SK-N-SH treated with all-trans-retinoic acid at 6 μM for 48 hours (cell line): ENCODE data around the gene FGD1.

ENCODE experiments used
- ATAC-seq: fragments of 200-7000 bp; cut with Tn5 transposase; 3 replicates; pipeline ENCODE4 v1.9.1; 2020; ENCODE audit warnings: mild to moderate bottlenecking, moderate library complexity
- ARNTL ChIP-seq: fragments of 450-650 bp; formaldehyde crosslinking; IDR thresholded peaks from 2 replicates; pipeline ENCODE4 v1.5.0; 2020; ENCODE audit warnings: low read depth, mild to moderate bottlenecking, moderate library complexity, borderline replicate concordance
- BACH2 ChIP-seq: fragments of 250-450 bp; sonication (Bioruptor Pico); IDR thresholded peaks from 2 replicates; pipeline ENCODE4 v1.9.0; 2021; ENCODE audit warnings: mild to moderate bottlenecking, borderline replicate concordance
- ISL1 ChIP-seq: fragments of 250-450 bp; sonication (Bioruptor Pico); IDR thresholded peaks from 2 replicates; pipeline ENCODE4 v2.1.2; 2022; ENCODE audit warnings: mild to moderate bottlenecking, moderate library complexity
- OSR1 ChIP-seq: fragments of 250-450 bp; sonication (Bioruptor Pico); IDR thresholded peaks from 2 replicates; pipeline ENCODE4 v1.8.0; 2022; ENCODE audit warnings: moderate library complexity, mild to moderate bottlenecking, inconsistent platforms
- PPARA ChIP-seq: fragments of 250-450 bp; sonication (Bioruptor Pico); IDR thresholded peaks from 2 replicates; pipeline ENCODE4 v1.5.0; 2020; ENCODE audit warnings: mild to moderate bottlenecking, borderline replicate concordance
- TCF4 ChIP-seq: fragments of 250-450 bp; sonication (Bioruptor Pico); IDR thresholded peaks from 2 replicates; pipeline ENCODE4 v1.8.0; 2021; ENCODE audit warnings: mild to moderate bottlenecking, moderate library complexity, borderline replicate concordance
- TOX ChIP-seq: fragments of 250-450 bp; sonication (Bioruptor Pico); IDR thresholded peaks from 2 replicates; pipeline ENCODE4 v1.8.0; 2021; ENCODE audit warnings: mild to moderate bottlenecking, moderate library complexity, borderline replicate concordance
- ZC3H10 ChIP-seq: fragments of 250-450 bp; sonication (Bioruptor Pico); IDR thresholded peaks from 2 replicates; pipeline ENCODE4 v1.5.1; 2021; ENCODE audit warnings: mild to moderate bottlenecking, moderate library complexity
- ZFP3 ChIP-seq: fragments of 250-450 bp; sonication (Bioruptor Pico); IDR thresholded peaks from 2 replicates; pipeline ENCODE4 v1.5.0; 2020; ENCODE audit warnings: mild to moderate bottlenecking, moderate library complexity
- ZFP30 ChIP-seq: fragments of 450-650 bp; formaldehyde crosslinking; IDR thresholded peaks from 2 replicates; pipeline ENCODE4 v1.5.0; 2022; ENCODE audit warnings: mild to moderate bottlenecking, moderate library complexity
- ZNF565 ChIP-seq: fragments of 450-650 bp; formaldehyde crosslinking; conservative IDR thresholded peaks from 2 replicates; pipeline ENCODE4 v1.5.0; 2020; ENCODE audit warnings: low read depth, mild to moderate bottlenecking, moderate library complexity
- ZNF70 ChIP-seq: fragments of 450-650 bp; formaldehyde crosslinking; IDR thresholded peaks from 2 replicates; pipeline ENCODE4 v1.5.0; 2020; ENCODE audit warnings: mild to moderate bottlenecking, moderate library complexity
- ZNF8 ChIP-seq: fragments of 450-650 bp; formaldehyde crosslinking; IDR thresholded peaks from 2 replicates; pipeline ENCODE4 v1.5.0; 2020; ENCODE audit warnings: mild to moderate bottlenecking, moderate library complexity
- TF ChIP-seq, protein P1 (sequence below): fragments of 250-450 bp; sonication (Bioruptor Pico); IDR thresholded peaks from 2 replicates; pipeline ENCODE4 v1.8.0; 2021; ENCODE audit warnings: low read depth, mild to moderate bottlenecking, moderate library complexity, borderline replicate concordance
- TF ChIP-seq, protein P2 (sequence below): fragments of 250-450 bp; sonication (Bioruptor Pico); IDR thresholded peaks from 2 replicates; pipeline ENCODE4 v1.5.1; 2021; ENCODE audit warnings: mild to moderate bottlenecking, moderate library complexity
- TF ChIP-seq, protein P3 (sequence below): fragments of 250-450 bp; sonication (Bioruptor Pico); IDR thresholded peaks from 2 replicates; pipeline ENCODE4 v1.5.0; 2020; ENCODE audit warnings: mild to moderate bottlenecking, moderate library complexity
- TF ChIP-seq, protein P4 (sequence below): fragments of 250-450 bp; sonication (Bioruptor Pico); IDR thresholded peaks from 2 replicates; pipeline ENCODE4 v1.8.0; 2020; ENCODE audit warnings: mild to moderate bottlenecking, moderate library complexity, borderline replicate concordance
- TF ChIP-seq, protein P5 (sequence below): fragments of 250-450 bp; sonication (Bioruptor Pico); IDR thresholded peaks from 2 replicates; pipeline ENCODE4 v1.5.1; 2020; ENCODE audit warnings: low read depth, mild to moderate bottlenecking, moderate library complexity

Gene FGD1

DNA sequence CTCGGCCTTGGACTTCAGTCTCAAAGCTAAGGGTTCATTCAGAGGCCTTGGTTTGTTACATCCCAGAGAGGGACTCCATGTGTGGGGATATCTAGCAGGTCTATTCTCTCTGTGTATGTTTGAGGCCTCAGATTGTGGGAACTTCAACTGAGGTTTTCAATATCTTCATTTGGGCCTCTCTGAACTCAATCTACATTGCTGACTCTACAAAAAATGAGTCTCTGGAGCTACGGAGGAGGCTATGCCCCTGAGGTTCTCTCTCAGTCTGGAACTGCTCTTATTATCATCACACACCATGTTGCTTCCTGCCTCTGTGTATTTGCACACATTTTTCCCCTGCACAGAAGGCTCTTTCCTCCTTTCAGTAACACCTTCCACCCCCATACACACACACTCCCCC lies 60.9 kb downstream of the FGD1 start (continued):
- TF ChIP-seq, protein P1, sequence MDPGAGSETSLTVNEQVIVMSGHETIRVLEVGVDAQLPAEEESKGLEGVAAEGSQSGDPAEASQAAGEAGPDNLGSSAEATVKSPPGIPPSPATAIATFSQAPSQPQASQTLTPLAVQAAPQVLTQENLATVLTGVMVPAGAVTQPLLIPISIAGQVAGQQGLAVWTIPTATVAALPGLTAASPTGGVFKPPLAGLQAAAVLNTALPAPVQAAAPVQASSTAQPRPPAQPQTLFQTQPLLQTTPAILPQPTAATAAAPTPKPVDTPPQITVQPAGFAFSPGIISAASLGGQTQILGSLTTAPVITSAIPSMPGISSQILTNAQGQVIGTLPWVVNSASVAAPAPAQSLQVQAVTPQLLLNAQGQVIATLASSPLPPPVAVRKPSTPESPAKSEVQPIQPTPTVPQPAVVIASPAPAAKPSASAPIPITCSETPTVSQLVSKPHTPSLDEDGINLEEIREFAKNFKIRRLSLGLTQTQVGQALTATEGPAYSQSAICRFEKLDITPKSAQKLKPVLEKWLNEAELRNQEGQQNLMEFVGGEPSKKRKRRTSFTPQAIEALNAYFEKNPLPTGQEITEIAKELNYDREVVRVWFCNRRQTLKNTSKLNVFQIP (CRISPR knock-in tag), result no peak
- TF ChIP-seq BACH2 (CRISPR knock-in tag) (no peak), ZNF8 (no peak)

DNA sequence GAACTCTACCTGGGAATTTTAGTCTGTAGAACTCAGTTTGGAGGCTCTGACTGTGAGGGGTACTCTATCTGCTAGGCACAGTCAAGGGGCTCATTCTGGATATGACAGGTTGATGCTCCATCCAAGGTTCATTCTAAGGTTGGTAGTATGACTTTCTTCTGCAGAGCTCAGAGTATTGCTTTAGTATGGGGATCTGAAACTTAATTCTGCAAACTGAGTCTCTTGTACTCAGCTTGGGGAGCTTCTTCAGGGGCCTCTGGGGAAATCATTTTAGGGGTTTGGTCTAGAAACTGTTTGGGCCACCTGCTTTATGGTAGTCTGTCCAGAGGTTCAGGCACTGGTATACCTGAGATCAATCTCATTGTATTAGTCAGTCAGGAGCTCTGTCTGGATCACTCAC lies 65.5 kb downstream of the FGD1 start:
- no peak for TF ChIP-seq ZNF70 (CRISPR knock-in tag)
- TF ChIP-seq ARNTL, result no peak
- no peak for TF ChIP-seq BACH2 (CRISPR knock-in tag)
- TF ChIP-seq TCF4 (CRISPR knock-in tag), result no peak
- no peak for TF ChIP-seq ZNF565 (CRISPR knock-in tag)
- TF ChIP-seq, protein P2, sequence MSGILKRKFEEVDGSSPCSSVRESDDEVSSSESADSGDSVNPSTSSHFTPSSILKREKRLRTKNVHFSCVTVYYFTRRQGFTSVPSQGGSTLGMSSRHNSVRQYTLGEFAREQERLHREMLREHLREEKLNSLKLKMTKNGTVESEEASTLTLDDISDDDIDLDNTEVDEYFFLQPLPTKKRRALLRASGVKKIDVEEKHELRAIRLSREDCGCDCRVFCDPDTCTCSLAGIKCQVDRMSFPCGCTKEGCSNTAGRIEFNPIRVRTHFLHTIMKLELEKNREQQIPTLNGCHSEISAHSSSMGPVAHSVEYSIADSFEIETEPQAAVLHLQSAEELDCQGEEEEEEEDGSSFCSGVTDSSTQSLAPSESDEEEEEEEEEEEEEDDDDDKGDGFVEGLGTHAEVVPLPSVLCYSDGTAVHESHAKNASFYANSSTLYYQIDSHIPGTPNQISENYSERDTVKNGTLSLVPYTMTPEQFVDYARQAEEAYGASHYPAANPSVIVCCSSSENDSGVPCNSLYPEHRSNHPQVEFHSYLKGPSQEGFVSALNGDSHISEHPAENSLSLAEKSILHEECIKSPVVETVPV, result no peak
- TF ChIP-seq ZC3H10 (CRISPR knock-in tag), result no peak
- no peak for TF ChIP-seq ISL1 (CRISPR knock-in tag)
- TF ChIP-seq, protein P3, sequence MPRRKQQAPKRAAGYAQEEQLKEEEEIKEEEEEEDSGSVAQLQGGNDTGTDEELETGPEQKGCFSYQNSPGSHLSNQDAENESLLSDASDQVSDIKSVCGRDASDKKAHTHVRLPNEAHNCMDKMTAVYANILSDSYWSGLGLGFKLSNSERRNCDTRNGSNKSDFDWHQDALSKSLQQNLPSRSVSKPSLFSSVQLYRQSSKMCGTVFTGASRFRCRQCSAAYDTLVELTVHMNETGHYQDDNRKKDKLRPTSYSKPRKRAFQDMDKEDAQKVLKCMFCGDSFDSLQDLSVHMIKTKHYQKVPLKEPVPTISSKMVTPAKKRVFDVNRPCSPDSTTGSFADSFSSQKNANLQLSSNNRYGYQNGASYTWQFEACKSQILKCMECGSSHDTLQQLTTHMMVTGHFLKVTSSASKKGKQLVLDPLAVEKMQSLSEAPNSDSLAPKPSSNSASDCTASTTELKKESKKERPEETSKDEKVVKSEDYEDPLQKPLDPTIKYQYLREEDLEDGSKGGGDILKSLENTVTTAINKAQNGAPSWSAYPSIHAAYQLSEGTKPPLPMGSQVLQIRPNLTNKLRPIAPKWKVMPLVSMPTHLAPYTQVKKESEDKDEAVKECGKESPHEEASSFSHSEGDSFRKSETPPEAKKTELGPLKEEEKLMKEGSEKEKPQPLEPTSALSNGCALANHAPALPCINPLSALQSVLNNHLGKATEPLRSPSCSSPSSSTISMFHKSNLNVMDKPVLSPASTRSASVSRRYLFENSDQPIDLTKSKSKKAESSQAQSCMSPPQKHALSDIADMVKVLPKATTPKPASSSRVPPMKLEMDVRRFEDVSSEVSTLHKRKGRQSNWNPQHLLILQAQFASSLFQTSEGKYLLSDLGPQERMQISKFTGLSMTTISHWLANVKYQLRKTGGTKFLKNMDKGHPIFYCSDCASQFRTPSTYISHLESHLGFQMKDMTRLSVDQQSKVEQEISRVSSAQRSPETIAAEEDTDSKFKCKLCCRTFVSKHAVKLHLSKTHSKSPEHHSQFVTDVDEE (CRISPR knock-in tag), result no peak
- no peak for ATAC-seq

DNA sequence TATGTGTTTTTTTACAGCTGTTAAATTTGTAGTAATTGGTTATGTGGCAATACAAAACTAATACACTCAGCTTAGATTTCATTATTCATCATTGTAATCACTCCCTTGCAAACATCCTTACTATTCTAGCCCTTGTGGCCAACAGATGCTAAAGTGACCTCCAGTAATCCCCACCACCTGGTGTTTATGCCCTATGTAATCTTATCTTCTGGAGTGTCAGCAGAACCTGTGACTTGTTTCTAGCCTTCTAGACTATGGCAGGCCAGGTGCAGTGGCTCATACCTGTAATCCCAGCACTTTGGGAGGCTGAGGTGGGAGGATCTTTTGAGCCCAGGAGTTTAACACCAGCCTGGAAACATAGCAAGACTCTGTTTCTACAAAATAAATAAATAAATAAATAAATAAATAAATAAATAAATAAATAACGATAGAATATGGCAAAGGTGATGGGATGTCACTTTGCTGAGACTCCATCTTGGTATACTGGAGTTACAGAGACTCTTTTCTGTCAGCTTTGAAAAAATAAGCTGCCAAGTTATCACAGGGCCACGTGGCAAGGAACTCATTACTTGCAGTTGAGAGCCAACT lies 68.1 kb downstream of the FGD1 start:
- no peak for TF ChIP-seq TOX (CRISPR knock-in tag)
- no peak for ATAC-seq

DNA sequence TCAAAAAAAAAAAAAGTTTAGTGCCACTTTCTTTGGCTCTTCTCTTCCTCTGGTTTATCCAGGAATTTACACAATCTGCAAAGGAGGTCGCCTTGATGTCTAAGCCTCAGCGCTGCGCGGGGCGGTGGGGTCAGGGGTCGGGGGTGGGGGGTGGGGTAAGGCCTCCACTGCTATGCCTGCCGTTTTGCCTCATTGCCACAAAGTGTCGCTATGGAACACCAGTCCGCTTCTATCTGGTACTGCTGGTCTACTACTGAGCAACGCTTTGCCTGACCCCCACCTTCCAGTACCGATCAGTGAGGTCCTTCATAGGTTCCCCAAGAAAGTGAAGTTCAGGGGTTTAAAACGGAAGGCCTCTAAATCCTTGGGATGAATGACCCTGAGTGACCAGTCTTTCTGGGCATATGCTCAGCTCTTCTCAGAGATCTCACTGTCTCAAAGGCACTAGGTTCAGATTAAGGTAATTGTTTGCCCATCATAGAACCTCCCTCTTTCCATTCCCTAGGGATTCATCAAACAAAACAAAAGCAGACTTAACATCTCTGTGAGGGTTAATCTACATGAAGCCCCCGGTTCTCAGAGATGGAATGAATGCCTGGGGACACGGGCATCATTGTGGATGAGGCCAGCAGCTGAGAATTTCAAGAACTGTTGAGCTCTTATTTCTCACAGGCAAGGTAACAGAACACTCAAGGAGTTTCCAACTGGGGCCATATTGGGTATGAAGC lies 72.7 kb downstream of the FGD1 start:
- TF ChIP-seq ZFP3 (CRISPR knock-in tag) (no peak), OSR1 (CRISPR knock-in tag) (no peak), ZFP30 (no peak)
- TF ChIP-seq, protein P4, sequence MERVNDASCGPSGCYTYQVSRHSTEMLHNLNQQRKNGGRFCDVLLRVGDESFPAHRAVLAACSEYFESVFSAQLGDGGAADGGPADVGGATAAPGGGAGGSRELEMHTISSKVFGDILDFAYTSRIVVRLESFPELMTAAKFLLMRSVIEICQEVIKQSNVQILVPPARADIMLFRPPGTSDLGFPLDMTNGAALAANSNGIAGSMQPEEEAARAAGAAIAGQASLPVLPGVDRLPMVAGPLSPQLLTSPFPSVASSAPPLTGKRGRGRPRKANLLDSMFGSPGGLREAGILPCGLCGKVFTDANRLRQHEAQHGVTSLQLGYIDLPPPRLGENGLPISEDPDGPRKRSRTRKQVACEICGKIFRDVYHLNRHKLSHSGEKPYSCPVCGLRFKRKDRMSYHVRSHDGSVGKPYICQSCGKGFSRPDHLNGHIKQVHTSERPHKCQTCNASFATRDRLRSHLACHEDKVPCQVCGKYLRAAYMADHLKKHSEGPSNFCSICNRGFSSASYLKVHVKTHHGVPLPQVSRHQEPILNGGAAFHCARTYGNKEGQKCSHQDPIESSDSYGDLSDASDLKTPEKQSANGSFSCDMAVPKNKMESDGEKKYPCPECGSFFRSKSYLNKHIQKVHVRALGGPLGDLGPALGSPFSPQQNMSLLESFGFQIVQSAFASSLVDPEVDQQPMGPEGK (CRISPR knock-in tag), result no peak
- no peak for ATAC-seq

DNA sequence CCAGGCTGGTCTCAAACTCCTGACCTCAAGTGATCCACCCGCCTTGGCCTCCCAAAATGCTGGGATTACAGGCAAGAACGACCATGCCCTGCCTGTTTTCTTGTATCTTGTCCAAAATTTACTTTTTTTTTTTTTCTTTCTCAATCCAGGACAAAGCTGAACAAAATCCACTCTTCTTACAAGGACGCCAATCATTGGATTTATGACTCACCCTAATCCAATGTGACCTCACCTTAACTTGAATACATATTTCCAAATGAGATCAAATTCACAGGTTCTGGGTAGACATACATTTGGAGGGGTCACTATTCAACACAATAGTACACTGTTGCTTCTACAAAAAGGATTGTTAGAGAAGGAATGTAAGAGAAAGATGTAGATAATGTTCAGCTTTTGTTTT lies 73.9 kb downstream of the FGD1 start:
- no peak for ATAC-seq

More for the DNA sequence above, 73.9 kb downstream of the FGD1 start:
- TF ChIP-seq PPARA (CRISPR knock-in tag), result no peak
- no peak for TF ChIP-seq OSR1 (CRISPR knock-in tag)
- TF ChIP-seq, protein P5, sequence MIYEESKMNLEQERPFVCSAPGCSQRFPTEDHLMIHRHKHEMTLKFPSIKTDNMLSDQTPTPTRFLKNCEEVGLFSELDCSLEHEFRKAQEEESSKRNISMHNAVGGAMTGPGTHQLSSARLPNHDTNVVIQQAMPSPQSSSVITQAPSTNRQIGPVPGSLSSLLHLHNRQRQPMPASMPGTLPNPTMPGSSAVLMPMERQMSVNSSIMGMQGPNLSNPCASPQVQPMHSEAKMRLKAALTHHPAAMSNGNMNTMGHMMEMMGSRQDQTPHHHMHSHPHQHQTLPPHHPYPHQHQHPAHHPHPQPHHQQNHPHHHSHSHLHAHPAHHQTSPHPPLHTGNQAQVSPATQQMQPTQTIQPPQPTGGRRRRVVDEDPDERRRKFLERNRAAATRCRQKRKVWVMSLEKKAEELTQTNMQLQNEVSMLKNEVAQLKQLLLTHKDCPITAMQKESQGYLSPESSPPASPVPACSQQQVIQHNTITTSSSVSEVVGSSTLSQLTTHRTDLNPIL (CRISPR knock-in tag), result no peak
- TF ChIP-seq, all 23 proteins: peak for 0
